ENCODE measurements around the gene TRIM17. TPM values are rescaled to one million over a fixed set of nuclear protein-coding genes. Genes with fewer than 3 reads are reported as not detected.

TRIM17 gene
- total and polyA plus RNA-seq, 2 experiments from 2014 or later = 0.86 to 1.1 TPM

GRCh38 chr1:228407106-228408040, 9.3 kb downstream of the TRIM17 start:
- 0 out of 2 replicates have a peak, but pooled peaks cover 4% of the 10 kb centered on the region for H3F3A ChIP-seq (replicated peaks; ENCODE audit: low read depth)
- H3K9me2 ChIP-seq (ENCODE audit: insufficient read depth) = no peaks in the 10 kb centered on the region
- peak overlapping the region; percentile 92 for H3K4me2 ChIP-seq
- H3K4me1 Mint-ChIP-seq = peaks cover 23% of the 10 kb centered on the region
- H2AFZ ChIP-seq = peak overlapping the region; percentile 59
- no peaks in the 10 kb centered on the region for H3K9me3 Mint-ChIP-seq
- H3K36me3 Mint-ChIP-seq (ENCODE audit: low read depth) = peaks cover 23% of the 10 kb centered on the region
- peak; percentile 64 for ATAC-seq
- H3K4me3 Mint-ChIP-seq = peak overlapping the region; percentile 98
- peaks cover 15% of the 10 kb centered on the region for H3K4me1 ChIP-seq (ENCODE audit: insufficient read depth)
- TF ChIP-seq EZH2 (IDR thresholded peaks at IDR 0.05; ENCODE audit: low read depth, unreplicated experiment) (no peak), JUNB (IDR thresholded peaks at IDR 0.05; ENCODE audit: unreplicated experiment) (no peak), ZNF462 (CRISPR knock-in tag; IDR thresholded peaks at IDR 0.05) (no peak), ETS1 (IDR thresholded peaks at IDR 0.05) (no peak), ZNF331 (CRISPR knock-in tag; IDR thresholded peaks at IDR 0.05; ENCODE audit: low read depth) (no peak), STAT1 (IDR thresholded peaks at IDR 0.05; ENCODE audit: unreplicated experiment) (no peak), CTCF (conservative IDR thresholded peaks at IDR 0.05; ENCODE audit: low read depth in 2 of 2) (no peak), REST (IDR thresholded peaks at IDR 0.05; ENCODE audit: unreplicated experiment) (no peak), ZNF114 (CRISPR knock-in tag; IDR thresholded peaks at IDR 0.05) (no peak), POLR2AphosphoS5 (IDR thresholded peaks at IDR 0.05; ENCODE audit: low read depth) (no peak), NANOG (IDR thresholded peaks at IDR 0.05; ENCODE audit: borderline replicate concordance) (no peak), CREB1 (CRISPR knock-in tag; IDR thresholded peaks at IDR 0.05; ENCODE audit: low read depth) (no peak), EZH2phosphoT487 (IDR thresholded peaks at IDR 0.05; ENCODE audit: unreplicated experiment) (no peak)
- no peaks in the 10 kb centered on the region for H3K36me3 ChIP-seq (ENCODE audit: insufficient read depth)
- peak; percentile 61 for DNase-seq (ENCODE audit: low spot score)
- peak overlapping the region; percentile 81; the same call in 1 of the 2 replicates for H3K27ac ChIP-seq (ENCODE audit: low read depth)
- peaks cover 5% of the 10 kb centered on the region; the same call in 1 of the 2 replicates for H3K27me3 ChIP-seq (ENCODE audit: insufficient read depth)
- no peak overlapping the region for H3K27ac Mint-ChIP-seq
- H3K4me3 ChIP-seq = peak overlapping the region; percentile 84
- peaks cover 23% of the 10 kb centered on the region for H4K20me1 ChIP-seq (replicated peaks; ENCODE audit: insufficient read depth)
- peaks cover 40% of the 10 kb centered on the region for H3K79me2 ChIP-seq (replicated peaks; ENCODE audit: insufficient read depth)
- peaks cover 11% of the 10 kb centered on the region for H3K27me3 Mint-ChIP-seq (ENCODE audit: insufficient read depth, low read depth, poor library complexity)
